ENCODE measurements around the gene ADGRA3.

ADGRA3 gene

DNA sequence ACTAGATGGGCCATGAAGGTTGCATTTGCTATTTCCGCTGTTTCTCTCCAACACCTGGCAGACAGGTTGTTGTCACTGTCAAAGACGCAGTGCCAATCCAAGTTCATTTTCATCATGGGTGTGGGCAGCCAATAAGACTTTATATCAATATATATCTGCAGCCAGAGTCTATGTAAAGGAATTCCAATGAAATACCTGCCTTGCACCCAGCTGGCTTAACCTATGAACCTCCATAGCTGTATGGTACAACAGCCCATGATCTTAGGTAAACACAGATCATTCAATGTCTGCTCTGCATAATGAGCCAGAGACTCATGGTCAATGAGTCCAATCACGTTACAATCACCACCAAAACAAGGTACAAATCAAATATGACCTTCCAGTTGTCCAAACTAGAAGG, 37.7 kb upstream of the ADGRA3 start:
- no peak for DNase-seq (ENCODE audit: low read depth in 1 of 2, low spot score in 1 of 2)
- H3K27me3 ChIP-seq (ENCODE audit: insufficient read depth, poor library complexity, severe bottlenecking) = no peaks in the 10 kb centered on the region
- TF ChIP-seq POLR2AphosphoS5 (IDR thresholded peaks at IDR 0.05; ENCODE audit: low read depth) = no peak
- no peak for TF ChIP-seq GABPA (IDR thresholded peaks at IDR 0.05; ENCODE audit: low read depth)
- TF ChIP-seq SPI1 (IDR thresholded peaks at IDR 0.05; ENCODE audit: borderline replicate concordance, low read depth) = no peak
- TF ChIP-seq, protein P1, sequence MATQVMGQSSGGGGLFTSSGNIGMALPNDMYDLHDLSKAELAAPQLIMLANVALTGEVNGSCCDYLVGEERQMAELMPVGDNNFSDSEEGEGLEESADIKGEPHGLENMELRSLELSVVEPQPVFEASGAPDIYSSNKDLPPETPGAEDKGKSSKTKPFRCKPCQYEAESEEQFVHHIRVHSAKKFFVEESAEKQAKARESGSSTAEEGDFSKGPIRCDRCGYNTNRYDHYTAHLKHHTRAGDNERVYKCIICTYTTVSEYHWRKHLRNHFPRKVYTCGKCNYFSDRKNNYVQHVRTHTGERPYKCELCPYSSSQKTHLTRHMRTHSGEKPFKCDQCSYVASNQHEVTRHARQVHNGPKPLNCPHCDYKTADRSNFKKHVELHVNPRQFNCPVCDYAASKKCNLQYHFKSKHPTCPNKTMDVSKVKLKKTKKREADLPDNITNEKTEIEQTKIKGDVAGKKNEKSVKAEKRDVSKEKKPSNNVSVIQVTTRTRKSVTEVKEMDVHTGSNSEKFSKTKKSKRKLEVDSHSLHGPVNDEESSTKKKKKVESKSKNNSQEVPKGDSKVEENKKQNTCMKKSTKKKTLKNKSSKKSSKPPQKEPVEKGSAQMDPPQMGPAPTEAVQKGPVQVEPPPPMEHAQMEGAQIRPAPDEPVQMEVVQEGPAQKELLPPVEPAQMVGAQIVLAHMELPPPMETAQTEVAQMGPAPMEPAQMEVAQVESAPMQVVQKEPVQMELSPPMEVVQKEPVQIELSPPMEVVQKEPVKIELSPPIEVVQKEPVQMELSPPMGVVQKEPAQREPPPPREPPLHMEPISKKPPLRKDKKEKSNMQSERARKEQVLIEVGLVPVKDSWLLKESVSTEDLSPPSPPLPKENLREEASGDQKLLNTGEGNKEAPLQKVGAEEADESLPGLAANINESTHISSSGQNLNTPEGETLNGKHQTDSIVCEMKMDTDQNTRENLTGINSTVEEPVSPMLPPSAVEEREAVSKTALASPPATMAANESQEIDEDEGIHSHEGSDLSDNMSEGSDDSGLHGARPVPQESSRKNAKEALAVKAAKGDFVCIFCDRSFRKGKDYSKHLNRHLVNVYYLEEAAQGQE (IDR thresholded peaks at IDR 0.05; ENCODE audit: insufficient replicate concordance, low read depth) = no peak
- TF ChIP-seq, protein P2, sequence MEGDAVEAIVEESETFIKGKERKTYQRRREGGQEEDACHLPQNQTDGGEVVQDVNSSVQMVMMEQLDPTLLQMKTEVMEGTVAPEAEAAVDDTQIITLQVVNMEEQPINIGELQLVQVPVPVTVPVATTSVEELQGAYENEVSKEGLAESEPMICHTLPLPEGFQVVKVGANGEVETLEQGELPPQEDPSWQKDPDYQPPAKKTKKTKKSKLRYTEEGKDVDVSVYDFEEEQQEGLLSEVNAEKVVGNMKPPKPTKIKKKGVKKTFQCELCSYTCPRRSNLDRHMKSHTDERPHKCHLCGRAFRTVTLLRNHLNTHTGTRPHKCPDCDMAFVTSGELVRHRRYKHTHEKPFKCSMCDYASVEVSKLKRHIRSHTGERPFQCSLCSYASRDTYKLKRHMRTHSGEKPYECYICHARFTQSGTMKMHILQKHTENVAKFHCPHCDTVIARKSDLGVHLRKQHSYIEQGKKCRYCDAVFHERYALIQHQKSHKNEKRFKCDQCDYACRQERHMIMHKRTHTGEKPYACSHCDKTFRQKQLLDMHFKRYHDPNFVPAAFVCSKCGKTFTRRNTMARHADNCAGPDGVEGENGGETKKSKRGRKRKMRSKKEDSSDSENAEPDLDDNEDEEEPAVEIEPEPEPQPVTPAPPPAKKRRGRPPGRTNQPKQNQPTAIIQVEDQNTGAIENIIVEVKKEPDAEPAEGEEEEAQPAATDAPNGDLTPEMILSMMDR (IDR thresholded peaks at IDR 0.05; ENCODE audit: insufficient read depth, low read length) = no peak
- H3K27ac ChIP-seq (replicated peaks) = no peak overlapping the region
- H3K4me3 ChIP-seq (replicated peaks; ENCODE audit: insufficient read depth, low read length) = no peak overlapping the region

DNA sequence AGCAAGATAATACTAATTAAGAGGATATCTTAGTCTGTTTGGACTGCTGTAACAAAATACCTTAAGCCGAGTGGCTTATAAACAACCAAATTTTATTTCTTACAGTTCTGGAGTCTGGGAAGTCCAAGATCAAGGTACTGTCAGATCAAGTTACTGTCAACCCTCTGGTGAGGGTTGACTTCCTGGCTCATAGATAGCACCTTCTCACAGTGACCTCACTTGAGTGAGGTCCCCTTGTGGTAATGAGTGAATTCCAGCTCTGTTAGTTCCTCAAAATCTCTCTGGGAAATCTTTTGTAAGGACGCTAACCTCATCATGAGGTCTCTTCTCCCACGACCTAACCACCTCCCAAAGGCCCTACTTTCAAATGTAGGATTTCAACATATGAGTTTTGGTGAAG, 36.9 kb upstream of the ADGRA3 start:
- H3K4me3 ChIP-seq (replicated peaks; ENCODE audit: insufficient read depth, low read length) = no peak overlapping the region
- no peaks in the 10 kb centered on the region for H3K27me3 ChIP-seq (ENCODE audit: insufficient read depth, poor library complexity, severe bottlenecking)
- TF ChIP-seq, protein P1 (IDR thresholded peaks at IDR 0.05; ENCODE audit: insufficient replicate concordance, low read depth) = no peak
- peak; percentile 10; the same call in 1 of the 2 replicates for TF ChIP-seq SPI1 (IDR thresholded peaks at IDR 0.05; ENCODE audit: borderline replicate concordance, low read depth)
- peak in 1 of 2 experiments; percentile 14 for DNase-seq (ENCODE audit: low read depth in 1 of 2, low spot score in 1 of 2)
- H3K27ac ChIP-seq (replicated peaks) = no peak overlapping the region

DNA sequence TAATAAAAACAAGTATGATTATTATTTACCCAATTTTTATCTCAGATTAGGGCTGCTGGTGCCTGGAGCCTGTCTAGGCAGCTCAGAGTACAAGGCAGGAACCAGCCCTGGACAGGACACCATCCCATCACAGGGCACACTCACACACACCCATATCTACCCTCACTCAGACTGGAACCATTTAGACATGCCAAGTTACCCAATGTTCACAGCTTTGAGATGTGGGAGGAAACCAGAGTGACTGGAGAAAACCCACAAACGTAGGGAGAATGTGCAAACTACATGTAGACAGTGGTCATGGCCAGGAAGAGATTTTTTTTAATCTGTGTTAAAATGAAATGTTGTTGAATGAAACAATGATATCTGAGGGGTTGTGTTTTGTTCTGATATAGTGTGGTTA, 35.7 kb upstream of the ADGRA3 start:
- Histone ChIP-seq H3K4me3 (replicated peaks; ENCODE audit: insufficient read depth, low read length) (no peak overlapping the region), H3K27me3 (ENCODE audit: insufficient read depth, poor library complexity, severe bottlenecking) (no peaks in the 10 kb centered on the region), H3K27ac (replicated peaks) (no peak overlapping the region)
- peak in 1 of 2 experiments; percentile 3 for DNase-seq (ENCODE audit: low read depth in 1 of 2, low spot score in 1 of 2)
- TF ChIP-seq, protein P1 (IDR thresholded peaks at IDR 0.05; ENCODE audit: insufficient replicate concordance, low read depth) = no peak
- TF ChIP-seq, protein P2 (IDR thresholded peaks at IDR 0.05; ENCODE audit: insufficient read depth, low read length) = no peak
- TF ChIP-seq GABPA (IDR thresholded peaks at IDR 0.05; ENCODE audit: low read depth) (no peak), SPI1 (IDR thresholded peaks at IDR 0.05; ENCODE audit: borderline replicate concordance, low read depth) (no peak), POLR2AphosphoS5 (IDR thresholded peaks at IDR 0.05; ENCODE audit: low read depth) (no peak)
